GM12878 (cell line): ENCODE measurements around the gene RNF113B. TPM values are rescaled to one million over a fixed set of nuclear protein-coding genes. Genes with fewer than 3 reads are reported as not detected.

Experiments
- ATAC-seq: fragments of 200-7000 bp; cut with Tn5 transposase; 3 replicates; pipeline ENCODE4 v1.9.1; 2020; ENCODE audit warnings: mild to moderate bottlenecking, moderate library complexity
- BruUV-seq: library from RNA; stranded (reverse); fragments of 400-500 nt; replicated peaks from 2 replicates; lab custom pipeline; 2021; lab: Mats Ljungman, UMichigan
- CTCF ChIA-PET: fragments of 300-600 bp; sonication (Branson Sonifier 250); formaldehyde crosslinking; extraction: SDS; loops from one replicate; lab custom pipeline; 2021; ENCODE audit warnings: inconsistent platforms; lab: Yijun Ruan, JAX
- POLR2A ChIA-PET: fragments of 350-600 bp; formaldehyde crosslinking; extraction: SDS; loops from one replicate; lab custom pipeline; 2021; ENCODE audit warnings: inconsistent platforms; lab: Charles Lee
- RAD21 ChIA-PET: fragments of 300-600 bp; sonication (Branson Sonifier 250); formaldehyde crosslinking; loops from one replicate; lab custom pipeline; 2023; ENCODE audit warnings: antibody characterized with exemption; ENCODE audit not compliant: unreplicated experiment; lab: Charles Lee
- SMC1A ChIA-PET: fragments of 300-600 bp; sonication (Branson Sonifier 250); formaldehyde crosslinking; loops from one replicate; lab custom pipeline; 2023; ENCODE audit not compliant: unreplicated experiment, uncharacterized antibody; lab: Charles Lee
- DNase-seq: peaks from one replicate; pipeline ENCODE4 v3.0.0-alpha.2; 2011; ENCODE audit warnings: low read depth, low spot score
- FAIRE-seq: peaks from 3 replicates; lab custom pipeline; 2011; peaks lifted over from hg19 to GRCh38; lab: Jason Lieb, UNC
- H2AFZ ChIP-seq: 2 replicates; pipeline ENCODE4 v1.6.0; 2011; ENCODE audit warnings: low read depth, low read length, control low read depth; ENCODE audit not compliant: control insufficient read depth
- H3K27ac ChIP-seq: 2 replicates; pipeline ENCODE4 v1.5.1; 2011; ENCODE audit warnings: control low read depth; ENCODE audit not compliant: control insufficient read depth, insufficient read depth
- H3K27me3 ChIP-seq, 2 experiments: replicated peaks in 1 of 2; 2 replicates each; pipeline versions ENCODE4 v1.6.0 to v1.6.1; 2011; ENCODE audit warnings: low read length in 1 of 2; ENCODE audit not compliant: control insufficient read depth in 2 of 2, insufficient read depth in 2 of 2
- H3K36me3 ChIP-seq, 2 experiments: 2 replicates each; pipeline ENCODE4 v1.5.1; 2011; ENCODE audit warnings: low read length in 1 of 2; ENCODE audit not compliant: control insufficient read depth in 2 of 2, insufficient read depth in 2 of 2
- H3K4me1 ChIP-seq: 2 replicates; pipeline ENCODE4 v1.6.1; 2011; ENCODE audit warnings: mild to moderate bottlenecking, low read length, moderate library complexity, mixed read lengths; ENCODE audit not compliant: control insufficient read depth, insufficient read depth
- H3K4me2 ChIP-seq: 2 replicates; pipeline ENCODE4 v1.6.0; 2011; ENCODE audit warnings: control low read depth; ENCODE audit not compliant: control insufficient read depth, insufficient read depth
- H3K4me3 ChIP-seq: fragments of 200-600 bp; sonication (generic); 2 replicates; pipeline ENCODE4 v1.5.1; 2016
- H3K79me2 ChIP-seq: 2 replicates; pipeline ENCODE4 v1.6.0; 2011; ENCODE audit warnings: low read length; ENCODE audit not compliant: control insufficient read depth, insufficient read depth
- H3K9ac ChIP-seq: 2 replicates; pipeline ENCODE4 v1.8.0; 2011; ENCODE audit warnings: low read length, control low read depth, mixed read lengths; ENCODE audit not compliant: control insufficient read depth, insufficient read depth
- H3K9me3 ChIP-seq: replicated peaks from 3 replicates; pipeline ENCODE4 v1.5.1; 2011; ENCODE audit warnings: mild to moderate bottlenecking, low read length; ENCODE audit not compliant: control insufficient read depth, insufficient read depth
- H4K20me1 ChIP-seq: 2 replicates; pipeline ENCODE4 v1.6.0; 2011; ENCODE audit not compliant: control insufficient read depth, insufficient read depth
- FOS ChIP-seq: IDR thresholded peaks from 3 replicates; pipeline ENCODE4 v1.6.1; 2011; ENCODE audit warnings: borderline replicate concordance; ENCODE audit not compliant: insufficient read length; ENCODE audit errors: extremely low read depth
- KDM1A ChIP-seq: fragments of 200-600 bp; sonication (generic); IDR thresholded peaks from 2 replicates; pipeline ENCODE4 v1.6.1; 2016; ENCODE audit warnings: borderline replicate concordance
- NFIC ChIP-seq: IDR thresholded peaks from 2 replicates; pipeline ENCODE4 v1.6.1; 2012; ENCODE audit warnings: low read depth, mild to moderate bottlenecking, inconsistent platforms, low read length, moderate library complexity
- NR2C2 ChIP-seq: IDR thresholded peaks from 2 replicates; pipeline ENCODE4 v1.6.1; 2011; ENCODE audit warnings: borderline replicate concordance, low read depth; ENCODE audit not compliant: control insufficient read depth, insufficient read length
- RB1 ChIP-seq: fragments of 450-650 bp; formaldehyde crosslinking; IDR thresholded peaks from 2 replicates; pipeline ENCODE4 v1.6.1; 2017; ENCODE audit warnings: mild to moderate bottlenecking, borderline replicate concordance
- SMAD1 ChIP-seq: fragments of 450-650 bp; IDR thresholded peaks from 2 replicates; pipeline ENCODE4 v1.6.1; 2018; ENCODE audit warnings: mild to moderate bottlenecking, low read depth; ENCODE audit not compliant: partially characterized antibody
- SMARCA5 ChIP-seq: fragments of 450-650 bp; IDR thresholded peaks from 2 replicates; pipeline ENCODE4 v1.6.1; 2017; ENCODE audit warnings: mild to moderate bottlenecking
- ZNF274 ChIP-seq: IDR thresholded peaks from one replicate; pipeline ENCODE4 v1.8.0; 2011; ENCODE audit not compliant: insufficient read length, insufficient read depth
- ZSCAN29 ChIP-seq: fragments of 450-650 bp; IDR thresholded peaks from 2 replicates; pipeline ENCODE4 v1.6.1; 2017; ENCODE audit warnings: mild to moderate bottlenecking, moderate library complexity
- WGBS: methylation state at CpG from one replicate; pipeline ENCODE4 v1.1.6; 2016; ENCODE audit warnings: low lambda C conversion rate; ENCODE audit not compliant: insufficient replicate concordance, insufficient coverage; ENCODE audit errors: missing lambda C conversion rate; 5-methylcytosine and 5-hydroxymethylcytosine counted together
- in situ Hi-C: fragments of 300-500 bp; cut with MboI; formaldehyde crosslinking; loops from 9 replicates; pipeline ENCODE4 v1.14.3; 2018; ENCODE audit warnings: mixed read lengths
- intact Hi-C: fragments of 100-400 bp; cut with micrococcal nuclease; formaldehyde crosslinking; loops from one replicate; pipeline ENCODE4 v1.14.2; 2022; ENCODE audit not compliant: unreplicated experiment
- polyA plus RNA-seq, 11 experiments: library from polyadenylated mRNA; depleted of rRNA in 4 of 11; unstranded in 6 of 11; stranded (reverse) in 5 of 11; fragments of >200 nt; fragmentation: Nextera tagmentation in 4 of 11; fragmentation: Illumina TruSeq in 1 of 11; extraction: Ambion mirVana in 4 of 11; extraction: Trizol in 1 of 11; gene quantifications; 1 replicate in 1 of 11; 2 replicates in 10 of 11; pipeline versions ENCODE4 v1.2.1 to v1.2.3, GENCODE V29; 2011 to 2016; ENCODE audit warnings: inconsistent platforms in 2 of 11, missing spikeins in 2 of 11, low read depth in 1 of 11
- total RNA-seq, 4 experiments: library from RNA; depleted of rRNA in 3 of 4; stranded (reverse); fragments of >200 nt in 3 of 4; fragmentation: Illumina TruSeq in 1 of 4; extraction: Trizol in 1 of 4; gene quantifications; 2 replicates each; pipeline versions ENCODE4 v1.2.1 to v1.2.3, GENCODE V29; 2013 to 2021

The RNF113B gene
- total and polyA plus RNA-seq, 10 of the 15 experiments (the other 5 are each of a cell fraction or from before 2014, with no cell fraction given) = not detected

- no peak for TF ChIP-seq RB1
- TF ChIP-seq ZSCAN29 = no peak
- no peak for TF ChIP-seq NFIC
- TF ChIP-seq NR2C2 = no peak
- no peak for TF ChIP-seq SMARCA5
- no peak for TF ChIP-seq KDM1A
Measured at GRCh38 chr13:98190889-98191444, 13.9 kb upstream of the RNF113B start (continued).

- Histone ChIP-seq H3K27me3 (no peaks in the 10 kb centered on the region), H3K9me3 (no peaks in the 10 kb centered on the region), H2AFZ (no peak overlapping the region), H3K9ac (no peak overlapping the region), H4K20me1 (no peaks in the 10 kb centered on the region), H3K79me2 (no peaks in the 10 kb centered on the region), H3K4me3 (no peak overlapping the region), H3K4me1 (no peaks in the 10 kb centered on the region), H3K27ac (no peak overlapping the region), H3K36me3 (no peaks in the 10 kb centered on the region), H3K4me2 (no peak overlapping the region)
- CTCF ChIA-PET = interaction anchor here (0.7 to 1.6 kb wide), 3 partner anchors 8 to 69 kb away, joined by 3 to 4 read pairs (median 3); no protein-coding TSS in a partner anchor
- in situ Hi-C loops = no loop called here
- RAD21 ChIA-PET = interaction anchor here (1.5 to 1.6 kb wide), 2 partner anchors 12 to 25 kb away, joined by 3 to 7 read pairs; no protein-coding TSS in a partner anchor
- DNase-seq (no peak), ATAC-seq (peak; percentile 28; the same call in 1 of the 3 replicates), FAIRE-seq (no peak)
- no TSS peak for BruUV-seq
- SMC1A ChIA-PET = interaction anchor here (0.9 to 2.2 kb wide), 7 partner anchors 9 to 112 kb away, joined by 3 to 18 read pairs (median 3); no protein-coding TSS in a partner anchor
- WGBS = 27% methylated on average over 4 of the region's 4 CpGs
- POLR2A ChIA-PET = interaction anchor here (0.6 to 1.0 kb wide), 3 partner anchors 12 to 402 kb away, joined by 3 to 6 read pairs (median 5); no protein-coding TSS in a partner anchor
- no peak for TF ChIP-seq ZNF274
- TF ChIP-seq SMAD1 = no peak
- no peak for TF ChIP-seq FOS
- intact Hi-C loops = no loop called here
Measured at GRCh38 chr13:98189841-98190505, 12.9 kb upstream of the RNF113B start.
